HEK293 (cell line): ENCODE measurements around the gene CCER1.

Source experiments
- CTCF ChIA-PET: fragments of 350-600 bp; formaldehyde crosslinking; extraction: SDS; loops from one replicate; lab custom pipeline; 2021; ENCODE audit warnings: antibody characterized with exemption; lab: Yijun Ruan, JAX
- POLR2A ChIA-PET: fragments of 300-600 bp; formaldehyde crosslinking; extraction: SDS; loops from one replicate; lab custom pipeline; 2020; ENCODE audit warnings: antibody characterized with exemption, inconsistent platforms; lab: Yijun Ruan, JAX
- H3K27ac ChIP-seq: fragments of 200-500 bp; sonication (Bioruptor generic); 2 replicates; pipeline ENCODE4 v1.5.1; 2014; ENCODE audit warnings: low read depth, low read length, control low read depth, inconsistent platforms; ENCODE audit errors: extremely low read depth
- H3K36me3 ChIP-seq, 2 experiments: fragments of 200-500 bp in 1 of 2; sonication (Bioruptor generic) in 1 of 2; 1 replicate in 1 of 2; 2 replicates in 1 of 2; pipeline ENCODE4 v1.5.1; 2014 to 2017; ENCODE audit warnings: inconsistent platforms in 2 of 2, low read length in 2 of 2; ENCODE audit not compliant: control insufficient read depth in 2 of 2, insufficient read depth in 1 of 2
- H3K4me1 ChIP-seq: fragments of 200-500 bp; sonication (Bioruptor generic); 2 replicates; pipeline ENCODE4 v1.5.1; 2014; ENCODE audit warnings: mild to moderate bottlenecking, low read length, inconsistent platforms; ENCODE audit not compliant: control insufficient read depth, insufficient read depth
- H3K4me3 ChIP-seq: 2 replicates; pipeline ENCODE4 v1.5.1; 2011; ENCODE audit warnings: low read depth, mild to moderate bottlenecking, control low read depth, low read length, moderate library complexity
- H3K9me3 ChIP-seq: fragments of 200-500 bp; sonication (Bioruptor generic); 2 replicates; pipeline ENCODE4 v1.5.1; 2014; ENCODE audit warnings: low read depth, low read length, inconsistent platforms; ENCODE audit not compliant: control insufficient read depth, insufficient read depth
- EGR2 ChIP-seq: fragments of 450-650 bp; formaldehyde crosslinking; IDR thresholded peaks from 2 replicates; pipeline ENCODE4 v1.5.1; 2016; ENCODE audit warnings: low read depth, missing biosample characterization, missing genetic modification characterization
- GLI2 ChIP-seq: fragments of 450-650 bp; formaldehyde crosslinking; IDR thresholded peaks from 2 replicates; pipeline ENCODE4; 2017; ENCODE audit warnings: missing biosample characterization, missing genetic modification characterization, low read depth, borderline replicate concordance
- KLF9 ChIP-seq: fragments of 450-650 bp; formaldehyde crosslinking; IDR thresholded peaks from 2 replicates; pipeline ENCODE4 v1.5.1; 2016; ENCODE audit warnings: missing biosample characterization, missing genetic modification characterization, low read depth
- OVOL3 ChIP-seq: fragments of 450-650 bp; formaldehyde crosslinking; IDR thresholded peaks from 2 replicates; pipeline ENCODE4 v1.5.1; 2016; ENCODE audit warnings: missing biosample characterization, missing genetic modification characterization
- RBAK ChIP-seq: fragments of 450-650 bp; formaldehyde crosslinking; IDR thresholded peaks from 2 replicates; pipeline ENCODE4 v1.5.1; 2016; ENCODE audit warnings: missing biosample characterization, missing genetic modification characterization
- SCRT2 ChIP-seq: fragments of 450-650 bp; formaldehyde crosslinking; IDR thresholded peaks from 2 replicates; pipeline ENCODE4 v1.5.1; 2016; ENCODE audit warnings: missing biosample characterization, missing genetic modification characterization
- SP7 ChIP-seq: fragments of 450-650 bp; formaldehyde crosslinking; IDR thresholded peaks from 2 replicates; pipeline ENCODE4 v1.5.1; 2016; ENCODE audit warnings: missing biosample characterization, missing genetic modification characterization
- ZBTB21 ChIP-seq: fragments of 450-650 bp; formaldehyde crosslinking; IDR thresholded peaks from 2 replicates; pipeline ENCODE4 v1.5.1; 2017; ENCODE audit warnings: missing biosample characterization, missing genetic modification characterization
- ZFHX2 ChIP-seq: fragments of 450-650 bp; formaldehyde crosslinking; conservative IDR thresholded peaks from 2 replicates; pipeline ENCODE4 v1.5.1; 2016; ENCODE audit warnings: missing biosample characterization, missing genetic modification characterization
- ZFP41 ChIP-seq: fragments of 450-650 bp; formaldehyde crosslinking; IDR thresholded peaks from 2 replicates; pipeline ENCODE4 v1.5.1; 2016; ENCODE audit warnings: missing biosample characterization, missing genetic modification characterization, borderline replicate concordance
- ZNF140 ChIP-seq: fragments of 450-650 bp; formaldehyde crosslinking; IDR thresholded peaks from 2 replicates; pipeline ENCODE4 v1.5.1; 2016; ENCODE audit warnings: missing biosample characterization, missing genetic modification characterization
- ZNF23 ChIP-seq: fragments of 450-650 bp; formaldehyde crosslinking; IDR thresholded peaks from 2 replicates; pipeline ENCODE4 v1.5.1; 2016; ENCODE audit warnings: missing biosample characterization, missing genetic modification characterization, borderline replicate concordance
- ZNF292 ChIP-seq: fragments of 450-650 bp; formaldehyde crosslinking; IDR thresholded peaks from 2 replicates; pipeline ENCODE4 v1.5.1; 2016; ENCODE audit warnings: low read depth, missing biosample characterization, missing genetic modification characterization, borderline replicate concordance
- ZNF324 ChIP-seq: fragments of 450-650 bp; formaldehyde crosslinking; IDR thresholded peaks from 2 replicates; pipeline ENCODE4 v1.5.1; 2016; ENCODE audit warnings: missing biosample characterization, missing genetic modification characterization
- ZNF354C ChIP-seq: fragments of 450-650 bp; formaldehyde crosslinking; IDR thresholded peaks from 2 replicates; pipeline ENCODE4 v1.5.1; 2016; ENCODE audit warnings: missing biosample characterization, missing genetic modification characterization, low read depth, borderline replicate concordance
- ZNF449 ChIP-seq: fragments of 450-650 bp; formaldehyde crosslinking; IDR thresholded peaks from 2 replicates; pipeline ENCODE4 v1.5.1; 2017; ENCODE audit warnings: missing biosample characterization, mild to moderate bottlenecking, missing genetic modification characterization, moderate library complexity
- ZNF621 ChIP-seq: fragments of 450-650 bp; formaldehyde crosslinking; IDR thresholded peaks from 2 replicates; pipeline ENCODE4 v1.5.1; 2017; ENCODE audit warnings: missing biosample characterization, missing genetic modification characterization
- ZSCAN30 ChIP-seq: fragments of 450-650 bp; IDR thresholded peaks from 2 replicates; pipeline ENCODE4 v1.5.1; 2018; ENCODE audit warnings: missing biosample characterization, mild to moderate bottlenecking, missing genetic modification characterization, moderate library complexity
- TF ChIP-seq, protein P1 (sequence below): fragments of 450-650 bp; formaldehyde crosslinking; IDR thresholded peaks from 2 replicates; pipeline ENCODE4 v1.5.1; 2016; ENCODE audit warnings: missing biosample characterization, missing genetic modification characterization, low read depth
- TF ChIP-seq, protein P2 (sequence below): fragments of 450-650 bp; formaldehyde crosslinking; IDR thresholded peaks from 2 replicates; pipeline ENCODE4 v1.5.1; 2016; ENCODE audit warnings: missing biosample characterization, missing genetic modification characterization
- TF ChIP-seq, protein P3 (sequence below): fragments of 450-650 bp; formaldehyde crosslinking; IDR thresholded peaks from 2 replicates; pipeline ENCODE4 v1.5.1; 2016; ENCODE audit warnings: missing biosample characterization, missing genetic modification characterization

The CCER1 gene

GRCh38 chr12:90936230-90937005 is 18.6 kb downstream of the CCER1 start:
- no peaks in the 10 kb centered on the region for H3K36me3 ChIP-seq
- no peak overlapping the region for H3K27ac ChIP-seq
- H3K4me1 ChIP-seq = no peaks in the 10 kb centered on the region
- no peak overlapping the region for H3K4me3 ChIP-seq
- H3K9me3 ChIP-seq = no peaks in the 10 kb centered on the region
- ChIA-PET CTCF (interaction anchor here (0.8 to 1.2 kb wide), 3 partner anchors 8 to 15 kb away, joined by 3 to 4 read pairs (median 3); no protein-coding TSS in a partner anchor), POLR2A (no interaction called here)
- TF ChIP-seq ZNF621 (tag by site-specific recombination) (no peak), SP7 (tag by site-specific recombination) (no peak), ZNF354C (tag by site-specific recombination) (no peak), ZSCAN30 (tag by site-specific recombination) (no peak), ZBTB21 (no peak)
- TF ChIP-seq, protein P1, sequence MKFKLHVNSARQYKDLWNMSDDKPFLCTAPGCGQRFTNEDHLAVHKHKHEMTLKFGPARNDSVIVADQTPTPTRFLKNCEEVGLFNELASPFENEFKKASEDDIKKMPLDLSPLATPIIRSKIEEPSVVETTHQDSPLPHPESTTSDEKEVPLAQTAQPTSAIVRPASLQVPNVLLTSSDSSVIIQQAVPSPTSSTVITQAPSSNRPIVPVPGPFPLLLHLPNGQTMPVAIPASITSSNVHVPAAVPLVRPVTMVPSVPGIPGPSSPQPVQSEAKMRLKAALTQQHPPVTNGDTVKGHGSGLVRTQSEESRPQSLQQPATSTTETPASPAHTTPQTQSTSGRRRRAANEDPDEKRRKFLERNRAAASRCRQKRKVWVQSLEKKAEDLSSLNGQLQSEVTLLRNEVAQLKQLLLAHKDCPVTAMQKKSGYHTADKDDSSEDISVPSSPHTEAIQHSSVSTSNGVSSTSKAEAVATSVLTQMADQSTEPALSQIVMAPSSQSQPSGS (tag by site-specific recombination) = no peak

DNA sequence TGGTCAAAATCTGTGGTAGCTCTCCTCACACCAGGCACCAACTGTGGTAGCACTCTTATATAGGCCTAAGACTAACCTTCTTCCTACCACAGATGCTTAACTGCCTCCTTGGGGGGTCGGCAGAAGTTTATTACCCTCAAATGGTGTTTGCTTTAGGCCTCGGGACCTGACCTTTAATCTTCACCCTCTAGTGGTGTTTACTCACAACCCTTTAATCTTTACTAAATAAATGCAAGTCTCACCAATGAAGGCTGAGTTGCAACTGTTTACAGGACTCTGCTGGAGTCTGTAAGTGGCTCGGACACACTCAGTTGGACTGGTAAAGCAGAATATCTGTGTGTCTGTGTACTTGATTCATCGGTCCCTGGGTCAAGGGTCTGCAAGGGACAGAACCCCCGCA is 29.4 kb downstream of the CCER1 start:
- H3K4me1 ChIP-seq = no peaks in the 10 kb centered on the region
- ChIA-PET CTCF (interaction anchor here (0.6 to 1.1 kb wide), 2 partner anchors 16 to 499 kb away, joined by 3 read pairs; no protein-coding TSS in a partner anchor), POLR2A (no interaction called here)
- H3K36me3 ChIP-seq = no peaks in the 10 kb centered on the region
- H3K9me3 ChIP-seq = no peaks in the 10 kb centered on the region
- no peak overlapping the region for H3K4me3 ChIP-seq
- no peak overlapping the region for H3K27ac ChIP-seq
- TF ChIP-seq SCRT2 (tag by site-specific recombination) = no peak
- no peak for TF ChIP-seq KLF9 (tag by site-specific recombination)
- no peak for TF ChIP-seq ZNF23 (tag by site-specific recombination)
- TF ChIP-seq, protein P2, sequence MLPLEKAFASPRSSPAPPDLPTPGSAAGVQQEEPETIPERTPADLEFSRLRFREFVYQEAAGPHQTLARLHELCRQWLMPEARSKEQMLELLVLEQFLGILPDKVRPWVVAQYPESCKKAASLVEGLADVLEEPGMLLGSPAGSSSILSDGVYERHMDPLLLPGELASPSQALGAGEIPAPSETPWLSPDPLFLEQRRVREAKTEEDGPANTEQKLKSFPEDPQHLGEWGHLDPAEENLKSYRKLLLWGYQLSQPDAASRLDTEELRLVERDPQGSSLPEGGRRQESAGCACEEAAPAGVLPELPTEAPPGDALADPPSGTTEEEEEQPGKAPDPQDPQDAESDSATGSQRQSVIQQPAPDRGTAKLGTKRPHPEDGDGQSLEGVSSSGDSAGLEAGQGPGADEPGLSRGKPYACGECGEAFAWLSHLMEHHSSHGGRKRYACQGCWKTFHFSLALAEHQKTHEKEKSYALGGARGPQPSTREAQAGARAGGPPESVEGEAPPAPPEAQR (tag by site-specific recombination) = no peak
- no peak for TF ChIP-seq RBAK
- no peak for TF ChIP-seq EGR2 (tag by site-specific recombination)
- no peak for TF ChIP-seq ZFP41 (tag by site-specific recombination)
- no peak for TF ChIP-seq ZNF140 (tag by site-specific recombination)

DNA sequence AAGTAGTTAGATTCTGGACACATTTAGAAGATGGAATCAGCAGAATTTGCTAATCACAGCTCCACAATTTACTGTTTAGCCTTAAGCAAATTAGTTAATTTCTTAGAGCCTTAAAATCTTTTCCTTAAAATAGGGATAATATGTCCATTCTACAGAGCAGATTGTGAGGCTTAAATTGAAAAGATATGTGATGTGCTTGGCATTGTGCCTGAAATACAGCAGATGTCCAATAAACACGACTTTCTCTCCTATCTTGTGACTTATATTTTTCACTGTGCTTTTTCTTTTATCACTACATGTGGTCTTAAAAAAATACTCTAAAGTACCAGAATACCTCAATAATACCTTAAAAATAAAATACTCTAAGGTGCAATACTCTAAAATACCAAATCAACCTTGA is 30.6 kb downstream of the CCER1 start:
- TF ChIP-seq OVOL3 (tag by site-specific recombination) (no peak), ZNF324 (no peak), ZNF292 (tag by site-specific recombination) (no peak), GLI2 (no peak), ZNF449 (tag by site-specific recombination) (no peak), ZFHX2 (tag by site-specific recombination) (no peak)
- TF ChIP-seq, protein P3, sequence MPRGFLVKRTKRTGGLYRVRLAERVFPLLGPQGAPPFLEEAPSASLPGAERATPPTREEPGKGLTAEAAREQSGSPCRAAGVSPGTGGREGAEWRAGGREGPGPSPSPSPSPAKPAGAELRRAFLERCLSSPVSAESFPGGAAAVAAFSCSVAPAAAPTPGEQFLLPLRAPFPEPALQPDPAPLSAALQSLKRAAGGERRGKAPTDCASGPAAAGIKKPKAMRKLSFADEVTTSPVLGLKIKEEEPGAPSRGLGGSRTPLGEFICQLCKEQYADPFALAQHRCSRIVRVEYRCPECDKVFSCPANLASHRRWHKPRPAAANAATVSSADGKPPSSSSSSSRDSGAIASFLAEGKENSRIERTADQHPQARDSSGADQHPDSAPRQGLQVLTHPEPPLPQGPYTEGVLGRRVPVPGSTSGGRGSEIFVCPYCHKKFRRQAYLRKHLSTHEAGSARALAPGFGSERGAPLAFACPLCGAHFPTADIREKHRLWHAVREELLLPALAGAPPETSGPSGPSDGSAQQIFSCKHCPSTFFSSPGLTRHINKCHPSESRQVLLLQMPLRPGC (tag by site-specific recombination) = no peak
- no peaks in the 10 kb centered on the region for H3K36me3 ChIP-seq
- H3K27ac ChIP-seq = no peak overlapping the region
- H3K9me3 ChIP-seq = no peaks in the 10 kb centered on the region
- H3K4me3 ChIP-seq = no peak overlapping the region
- POLR2A ChIA-PET = no interaction called here
- CTCF ChIA-PET = no interaction called here
- H3K4me1 ChIP-seq = no peaks in the 10 kb centered on the region
